ENCODE measurements around the gene CSTPP1. TPM values are rescaled to one million over a fixed set of nuclear protein-coding genes. Genes with fewer than 3 reads are reported as not detected.

Gene CSTPP1
- polyA plus RNA-seq, 1 donor from 2014 or later: 46.4 TPM

DNA sequence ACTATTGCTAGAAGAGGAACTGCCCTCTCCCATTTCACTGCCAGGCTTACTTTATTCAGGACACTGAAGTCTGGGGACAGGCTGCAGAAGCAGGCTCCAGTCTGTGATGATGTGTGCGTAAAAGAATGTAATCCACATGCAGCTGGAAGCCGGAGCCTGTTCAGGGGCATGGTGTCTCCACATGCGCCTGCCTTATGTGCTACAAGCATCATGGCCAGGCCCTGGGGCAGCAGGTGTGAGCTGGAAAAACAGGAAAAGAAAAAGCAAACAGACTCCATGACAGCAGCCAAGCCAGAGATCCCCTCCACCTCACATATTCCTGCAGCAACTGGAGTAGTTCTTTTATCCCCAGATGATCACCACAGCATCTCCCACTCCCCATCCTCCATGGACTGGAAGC lies 206.8 kb downstream of the CSTPP1 start:
- Histone ChIP-seq H3K27ac (ENCODE audit: low read length) (no peak overlapping the region), H3F3A (ENCODE audit: insufficient read depth, low read length, poor library complexity, severe bottlenecking) (no peaks in the 10 kb centered on the region), H4K20me1 (ENCODE audit: insufficient read depth) (no peaks in the 10 kb centered on the region), H2AFZ (ENCODE audit: low read depth, low read length) (no peak overlapping the region), H3K9me2 (ENCODE audit: insufficient read depth, low read length) (no peaks in the 10 kb centered on the region), H3K4me3 (ENCODE audit: low read length) (no peak overlapping the region), H3K4me2 (ENCODE audit: low read length) (no peak overlapping the region), H3K27me3 (ENCODE audit: insufficient read depth, low read depth, low read length) (no peaks in the 10 kb centered on the region), H3K79me2 (replicated peaks; ENCODE audit: insufficient read depth, low read length) (no peaks in the 10 kb centered on the region), H3K36me3 (ENCODE audit: insufficient read depth, low read length) (no peaks in the 10 kb centered on the region), H3K9ac (ENCODE audit: low read length) (no peak overlapping the region), H3K9me3 (ENCODE audit: low read length) (no peaks in the 10 kb centered on the region)
- no peak for TF ChIP-seq MXI1 (conservative IDR thresholded peaks at IDR 0.05; ENCODE audit: poor library complexity, severe bottlenecking)
- TF ChIP-seq, protein P1, sequence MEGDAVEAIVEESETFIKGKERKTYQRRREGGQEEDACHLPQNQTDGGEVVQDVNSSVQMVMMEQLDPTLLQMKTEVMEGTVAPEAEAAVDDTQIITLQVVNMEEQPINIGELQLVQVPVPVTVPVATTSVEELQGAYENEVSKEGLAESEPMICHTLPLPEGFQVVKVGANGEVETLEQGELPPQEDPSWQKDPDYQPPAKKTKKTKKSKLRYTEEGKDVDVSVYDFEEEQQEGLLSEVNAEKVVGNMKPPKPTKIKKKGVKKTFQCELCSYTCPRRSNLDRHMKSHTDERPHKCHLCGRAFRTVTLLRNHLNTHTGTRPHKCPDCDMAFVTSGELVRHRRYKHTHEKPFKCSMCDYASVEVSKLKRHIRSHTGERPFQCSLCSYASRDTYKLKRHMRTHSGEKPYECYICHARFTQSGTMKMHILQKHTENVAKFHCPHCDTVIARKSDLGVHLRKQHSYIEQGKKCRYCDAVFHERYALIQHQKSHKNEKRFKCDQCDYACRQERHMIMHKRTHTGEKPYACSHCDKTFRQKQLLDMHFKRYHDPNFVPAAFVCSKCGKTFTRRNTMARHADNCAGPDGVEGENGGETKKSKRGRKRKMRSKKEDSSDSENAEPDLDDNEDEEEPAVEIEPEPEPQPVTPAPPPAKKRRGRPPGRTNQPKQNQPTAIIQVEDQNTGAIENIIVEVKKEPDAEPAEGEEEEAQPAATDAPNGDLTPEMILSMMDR (IDR thresholded peaks at IDR 0.05; ENCODE audit: poor library complexity, severe bottlenecking): no peak

DNA sequence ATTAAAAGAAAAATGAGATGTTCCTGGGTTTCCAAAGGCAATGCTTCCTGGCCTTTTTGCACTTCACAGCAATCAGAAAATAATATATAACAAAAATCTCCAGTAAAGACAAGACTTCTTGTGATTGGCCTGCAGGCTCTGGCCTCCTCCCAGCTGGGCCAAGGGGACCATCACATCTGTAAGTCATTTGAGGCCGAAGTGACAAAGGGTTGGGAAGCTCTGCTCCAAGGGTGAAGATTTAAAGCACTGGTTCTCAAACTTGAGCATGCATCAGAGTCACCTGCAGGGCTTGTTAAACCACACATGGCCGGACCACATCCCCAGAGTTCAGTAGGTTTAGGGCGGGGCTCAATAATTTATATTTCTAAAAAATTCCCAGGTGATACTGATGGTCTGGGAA lies 208.0 kb downstream of the CSTPP1 start:
- Histone ChIP-seq H3K27me3 (ENCODE audit: insufficient read depth, low read depth, low read length) (no peaks in the 10 kb centered on the region), H3K9me3 (ENCODE audit: low read length) (no peaks in the 10 kb centered on the region), H3K9me2 (ENCODE audit: insufficient read depth, low read length) (no peaks in the 10 kb centered on the region), H3K9ac (ENCODE audit: low read length) (no peak overlapping the region), H3F3A (ENCODE audit: insufficient read depth, low read length, poor library complexity, severe bottlenecking) (no peaks in the 10 kb centered on the region), H2AFZ (ENCODE audit: low read depth, low read length) (no peak overlapping the region), H3K27ac (ENCODE audit: low read length) (no peak overlapping the region), H3K4me2 (ENCODE audit: low read length) (no peak overlapping the region), H4K20me1 (ENCODE audit: insufficient read depth) (no peaks in the 10 kb centered on the region), H3K36me3 (ENCODE audit: insufficient read depth, low read length) (no peaks in the 10 kb centered on the region), H3K4me3 (ENCODE audit: low read length) (no peak overlapping the region), H3K79me2 (replicated peaks; ENCODE audit: insufficient read depth, low read length) (no peaks in the 10 kb centered on the region)
- TF ChIP-seq RAD21 (conservative IDR thresholded peaks at IDR 0.05) (no peak), EP300 (conservative IDR thresholded peaks at IDR 0.05; ENCODE audit: poor library complexity, severe bottlenecking) (no peak), EZH2 (IDR thresholded peaks at IDR 0.05; ENCODE audit: borderline replicate concordance, insufficient read depth, low read length, poor library complexity, severe bottlenecking) (no peak), TAF1 (IDR thresholded peaks at IDR 0.05; ENCODE audit: low read depth) (no peak), SMC3 (conservative IDR thresholded peaks at IDR 0.05; ENCODE audit: poor library complexity) (no peak), POLR2AphosphoS5 (IDR thresholded peaks at IDR 0.05) (no peak), MXI1 (conservative IDR thresholded peaks at IDR 0.05; ENCODE audit: poor library complexity, severe bottlenecking) (no peak), REST (IDR thresholded peaks at IDR 0.05; ENCODE audit: borderline replicate concordance) (no peak)
- TF ChIP-seq, protein P1 (IDR thresholded peaks at IDR 0.05; ENCODE audit: poor library complexity, severe bottlenecking): no peak
